HPDE6-E6E7 (cell line): ENCODE results near the gene RBM6.
"Not testable (repeated sequence)": the region's sequence is repeated elsewhere in the genome, so short reads cannot be mapped to it uniquely, and the experiment has no call there.

ENCODE experiments used
- DNase-seq: peaks from one replicate; pipeline ENCODE4 v3.0.0; 2011; ENCODE audit warnings: missing footprints; ENCODE audit errors: extremely low spot score

Gene RBM6

GRCh38 chr3:49939858-49940666, at the start of gene RBM6:
RBM6 (plus strand) TSS chr3:49940150; CDS start chr3:49962642, 22,492 bp downstream.
- peak; percentile 80 for DNase-seq

- DNase-seq: no peak
Observed at GRCh38 chr3:49895791-49896190, 44.2 kb upstream of the RBM6 start.

- DNase-seq: no peak
Observed at GRCh38 chr3:49896345-49896744, 43.6 kb upstream of the RBM6 start.

- no peak for DNase-seq
Observed at GRCh38 chr3:49898991-49899390, 41.0 kb upstream of the RBM6 start.

GRCh38 chr3:49899815-49900214, 40.1 kb upstream of the RBM6 start:
- DNase-seq: no peak

GRCh38 chr3:49900491-49901153, 39.3 kb upstream of the RBM6 start:
- DNase-seq: peak; percentile 89

- no peak for DNase-seq
Observed at GRCh38 chr3:49901366-49902339, 38.3 kb upstream of the RBM6 start.

- DNase-seq: no peak
Observed at GRCh38 chr3:49902511-49903345, 37.2 kb upstream of the RBM6 start.

GRCh38 chr3:49903451-49904424, 36.2 kb upstream of the RBM6 start, which contains the start of gene MST1R:
MST1R (minus strand) TSS chr3:49903873; CDS start chr3:49903609, 264 bp downstream.
- no peak for DNase-seq

- not testable (repeated sequence) for DNase-seq
Observed at GRCh38 chr3:49904448-49904847, 35.5 kb upstream of the RBM6 start.

- no peak for DNase-seq
Observed at GRCh38 chr3:49906073-49906743, 33.7 kb upstream of the RBM6 start.

GRCh38 chr3:49908373-49909199, 31.4 kb upstream of the RBM6 start:
- no peak for DNase-seq

GRCh38 chr3:49910409-49911123, 29.4 kb upstream of the RBM6 start:
- no peak for DNase-seq

GRCh38 chr3:49911124-49911420, 28.9 kb upstream of the RBM6 start:
- no peak for DNase-seq

GRCh38 chr3:49911611-49912010, 28.3 kb upstream of the RBM6 start:
- no peak for DNase-seq

- DNase-seq: no peak
Observed at GRCh38 chr3:49912881-49913281, 27.1 kb upstream of the RBM6 start.

GRCh38 chr3:49914906-49915305, 25.0 kb upstream of the RBM6 start:
- no peak for DNase-seq

GRCh38 chr3:49916686-49917085, 23.3 kb upstream of the RBM6 start:
- DNase-seq: no peak
